GM21526 (cell line): Measurements from ENCODE around the gene CEP112.

ENCODE experiments used
- ATAC-seq: cut with Tn5 transposase; IDR thresholded peaks from one replicate; pipeline ENCODE4 v1.9.1; 2021; ENCODE audit warnings: moderate library complexity; ENCODE audit not compliant: unreplicated experiment, low FRiP score

The CEP112 gene

DNA sequence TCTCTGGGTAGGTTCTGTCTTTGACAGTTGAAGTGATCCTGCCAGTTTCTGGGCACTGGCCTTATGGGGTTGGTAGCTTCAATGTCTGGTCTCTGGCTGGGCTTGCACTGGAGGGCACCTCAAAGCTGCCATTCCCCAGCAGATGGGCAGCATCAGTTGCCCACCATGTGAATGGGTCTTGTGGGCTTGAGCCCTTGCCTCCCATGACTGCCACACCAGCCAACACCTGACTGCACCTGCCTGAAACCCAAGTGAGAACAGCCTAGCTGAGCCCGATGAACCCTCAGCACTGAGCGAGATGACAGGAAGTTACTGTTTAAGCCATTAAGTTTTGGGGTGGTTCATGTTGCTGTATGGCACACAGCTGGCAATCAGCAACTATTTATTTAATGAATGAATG, 561.4 kb downstream of the CEP112 start:
- ATAC-seq: no peak

DNA sequence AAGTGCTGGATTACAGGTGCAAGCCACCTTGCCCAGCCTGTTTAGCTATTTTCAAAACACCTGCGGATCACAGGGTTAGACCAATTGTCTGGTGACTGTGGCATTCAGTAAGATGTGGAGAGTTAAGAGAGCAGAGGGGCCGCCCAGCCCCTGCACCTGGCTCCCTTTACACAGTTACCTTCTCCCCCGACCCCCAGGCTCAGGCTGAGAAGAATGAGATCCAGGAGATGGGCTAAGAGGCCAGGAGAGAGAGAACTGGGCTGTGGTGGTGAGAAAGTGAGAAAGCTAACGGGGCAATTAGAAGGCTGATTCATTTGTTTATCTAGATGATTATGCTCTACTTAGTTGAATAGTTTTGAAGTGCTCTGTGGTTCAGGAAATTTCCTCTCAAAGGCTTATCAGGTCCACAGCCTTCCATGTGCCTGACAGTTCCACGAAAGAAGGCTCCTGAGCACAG, 562.7 kb downstream of the CEP112 start:
- ATAC-seq: no peak

DNA sequence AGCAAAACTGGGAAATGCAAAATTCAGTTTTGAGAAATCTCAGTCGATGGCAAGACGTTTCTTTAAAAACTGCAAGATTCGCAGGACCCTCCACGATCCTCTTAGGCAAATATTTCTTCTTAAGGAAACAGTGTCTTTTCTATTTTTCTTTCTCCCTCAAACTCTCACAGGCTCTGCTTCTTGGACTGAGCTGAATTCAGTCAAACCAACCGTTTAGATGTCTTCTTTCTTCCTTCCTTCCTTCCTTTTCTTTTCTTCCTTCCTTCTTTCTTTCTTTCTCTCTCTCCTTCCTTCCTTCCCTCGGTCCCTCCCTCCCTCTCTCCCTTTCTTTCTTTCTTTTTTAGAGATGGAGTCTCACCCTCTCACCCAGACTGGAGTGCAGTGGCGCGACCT, 563.3 kb downstream of the CEP112 start:
- no peak for ATAC-seq

DNA sequence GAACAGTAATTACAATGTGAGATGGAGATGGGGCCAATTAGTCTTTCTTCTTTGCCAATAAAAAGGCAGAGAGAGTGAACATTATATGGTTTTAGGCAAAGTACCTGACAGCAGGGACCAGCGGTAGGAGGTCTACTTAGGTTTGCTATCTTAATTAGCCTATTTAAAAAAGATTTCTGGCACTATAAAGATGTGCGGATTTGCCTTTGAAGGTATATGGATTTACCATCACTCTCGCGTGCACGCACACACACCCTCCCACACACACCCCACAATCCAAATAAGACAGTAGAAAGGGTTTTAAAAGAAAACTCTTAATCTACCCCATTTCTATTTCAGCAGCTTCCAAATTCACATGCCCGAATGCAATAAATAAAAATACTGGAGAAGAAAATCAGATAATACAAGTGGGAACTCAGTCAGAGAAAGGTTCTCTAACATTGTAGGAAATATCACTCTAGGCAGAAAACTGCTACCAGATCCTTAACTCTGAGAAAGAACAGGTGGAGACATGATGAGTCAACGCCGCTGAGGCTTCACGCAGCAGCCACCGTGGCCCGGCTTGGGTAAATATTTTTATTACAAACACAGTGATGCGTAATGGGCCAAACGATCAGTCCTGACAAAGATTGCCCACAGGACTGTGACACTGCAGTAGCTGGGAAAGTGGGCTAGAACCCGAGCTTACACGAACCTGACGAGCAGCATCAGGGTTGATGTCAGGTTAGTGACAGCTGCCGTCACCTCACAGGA, 563.9 kb downstream of the CEP112 start:
- no peak for ATAC-seq

DNA sequence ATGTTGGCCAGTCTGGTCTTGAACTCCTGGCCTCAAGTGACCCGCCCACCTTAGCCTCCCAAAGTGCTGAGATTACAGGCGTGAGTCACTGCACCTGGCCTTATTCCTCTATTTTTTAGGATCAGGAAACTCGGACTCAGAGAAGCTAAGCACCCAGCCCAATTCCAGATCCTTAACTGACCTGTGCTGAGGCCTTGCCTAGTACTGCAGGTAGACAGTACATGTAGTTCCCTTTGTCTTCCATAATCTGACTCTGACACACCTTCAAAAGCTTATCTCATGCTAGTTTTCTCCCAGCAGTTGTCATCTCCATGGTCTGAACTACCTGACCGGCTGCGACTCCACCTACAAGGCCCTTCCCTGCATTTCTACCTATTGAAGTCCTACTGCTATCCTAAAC, 564.8 kb downstream of the CEP112 start:
- ATAC-seq: no peak

DNA sequence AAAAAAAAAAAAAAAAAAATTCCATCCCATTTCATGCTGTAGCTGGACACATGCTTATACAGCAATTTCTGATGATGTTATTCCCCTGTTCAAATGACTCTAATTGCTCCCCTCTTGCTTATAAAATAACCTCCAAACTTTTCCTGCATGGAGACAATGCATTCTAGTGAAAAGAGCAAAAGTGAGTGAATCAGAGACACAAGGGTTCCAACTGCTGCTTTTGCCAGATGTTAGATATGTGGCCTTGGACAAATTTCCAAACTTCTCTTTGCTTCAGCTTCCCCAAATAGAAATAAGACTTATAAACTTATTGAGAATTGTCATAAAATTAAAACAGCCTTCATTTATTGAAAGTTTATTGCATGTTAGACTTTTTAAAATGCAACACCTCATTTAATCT, 565.5 kb downstream of the CEP112 start:
- no peak for ATAC-seq

DNA sequence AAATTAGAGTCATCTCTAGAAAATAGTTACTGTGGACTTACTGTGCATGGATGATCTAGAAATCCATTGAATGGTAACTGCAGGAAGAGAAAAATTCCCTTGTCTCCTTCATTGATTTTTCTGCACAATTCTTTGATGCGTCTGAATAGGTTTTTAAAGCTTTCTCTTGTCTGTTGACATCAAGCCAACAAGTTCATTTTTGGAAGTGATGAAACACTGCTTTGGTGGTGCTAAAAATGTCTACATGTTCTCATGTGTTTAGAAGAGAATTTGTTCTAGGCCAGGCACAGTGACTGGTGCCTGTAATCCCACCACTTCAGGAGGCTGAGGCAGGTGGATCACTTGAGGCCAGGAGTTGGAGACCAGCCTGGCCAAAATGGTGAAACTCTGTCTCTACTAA, 573.4 kb downstream of the CEP112 start:
- ATAC-seq: no peak

DNA sequence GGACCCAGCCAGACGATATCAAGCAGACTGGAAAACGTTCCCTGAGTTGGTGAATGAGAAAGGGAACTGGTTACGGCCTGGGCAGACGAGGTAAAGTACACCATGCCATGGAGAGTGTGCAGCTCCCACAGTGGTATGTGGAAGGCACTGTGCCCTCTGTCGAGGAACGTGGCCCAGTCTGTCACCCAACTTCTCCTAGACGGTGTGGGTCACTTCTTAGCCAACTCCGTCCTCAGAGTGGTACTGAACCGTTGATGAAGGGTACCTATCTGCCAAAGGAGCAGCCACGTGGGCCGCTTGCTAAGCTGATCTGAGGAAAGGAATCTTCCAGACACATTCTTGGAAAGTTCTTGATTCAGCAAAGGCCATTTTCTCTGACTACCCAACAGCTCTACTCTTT, 574.4 kb downstream of the CEP112 start:
- ATAC-seq: no peak

DNA sequence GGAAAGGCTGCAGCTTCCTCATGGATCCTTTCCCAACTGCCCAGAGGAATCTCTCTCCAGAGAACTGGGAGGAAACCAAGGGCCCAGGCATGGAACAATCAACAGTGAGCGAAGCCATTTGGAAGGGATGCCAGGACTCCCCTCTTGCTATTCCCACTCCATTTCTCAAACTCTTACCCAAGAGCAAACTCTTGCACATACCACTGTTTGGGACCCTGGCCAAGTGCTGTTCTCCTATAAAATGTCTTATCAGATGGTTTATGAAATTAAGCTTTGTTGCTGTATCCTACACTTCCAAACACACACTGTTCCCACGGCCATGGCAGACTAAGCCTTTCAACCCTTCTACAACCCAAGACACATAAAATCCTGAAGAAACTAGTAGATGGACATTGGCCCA, 582.2 kb downstream of the CEP112 start:
- no peak for ATAC-seq

DNA sequence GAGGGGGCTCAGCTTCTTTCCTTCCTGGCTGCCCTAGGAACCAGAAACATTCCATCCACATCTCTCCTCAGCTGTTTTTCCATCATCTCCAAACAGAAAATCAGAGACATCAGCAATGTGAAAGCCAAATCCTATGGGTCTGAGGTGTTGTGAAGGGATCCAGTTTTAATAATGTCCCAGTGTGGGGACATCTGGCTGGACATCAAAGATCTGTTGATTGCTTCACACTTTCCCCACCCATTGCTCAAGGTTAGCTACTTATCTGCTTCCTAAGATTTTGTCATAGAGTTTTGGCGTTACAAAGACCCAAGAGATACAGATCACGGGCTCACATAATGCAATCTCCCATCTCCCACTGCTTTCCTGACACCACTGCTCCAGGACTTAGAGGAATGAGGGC, 582.6 kb downstream of the CEP112 start:
- ATAC-seq: no peak

DNA sequence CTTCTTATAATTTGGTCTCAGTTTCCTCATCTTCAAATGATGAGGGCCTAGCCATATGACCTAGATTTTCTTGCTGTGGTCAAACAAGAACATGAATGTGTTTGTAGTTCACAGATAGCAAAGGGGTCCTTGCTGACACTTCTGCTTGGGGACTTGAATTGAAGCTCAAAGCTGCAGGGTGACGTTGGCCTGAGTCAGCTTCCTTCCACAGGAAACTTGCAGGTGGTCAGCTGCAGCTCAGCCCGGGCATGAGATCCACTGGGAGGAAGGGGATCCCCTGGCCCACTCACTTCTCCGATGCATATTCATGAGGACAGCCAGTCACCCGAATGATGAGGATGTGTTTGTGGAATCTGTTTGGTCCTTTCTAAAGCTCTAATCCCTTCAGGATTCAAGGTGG, 587.9 kb downstream of the CEP112 start:
- no peak for ATAC-seq

DNA sequence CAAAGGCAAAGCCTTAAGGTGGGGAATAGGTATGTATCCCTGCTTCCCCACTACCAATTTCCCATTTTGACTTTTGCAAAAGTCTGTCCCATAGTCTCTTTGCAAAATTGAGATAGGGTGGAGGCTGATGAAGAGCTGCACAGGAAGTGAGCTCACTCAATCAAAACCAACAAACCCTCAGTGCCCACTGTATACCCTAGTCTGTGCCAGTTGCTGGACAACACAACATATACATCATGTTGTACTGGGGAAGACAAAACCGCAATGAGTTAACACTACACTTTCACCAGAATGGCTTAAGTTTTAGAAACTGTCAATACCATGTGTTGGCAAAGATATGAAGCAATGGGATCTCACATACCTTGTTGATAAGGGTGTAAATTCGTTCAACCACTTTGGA, 590.1 kb downstream of the CEP112 start:
- ATAC-seq: no peak

DNA sequence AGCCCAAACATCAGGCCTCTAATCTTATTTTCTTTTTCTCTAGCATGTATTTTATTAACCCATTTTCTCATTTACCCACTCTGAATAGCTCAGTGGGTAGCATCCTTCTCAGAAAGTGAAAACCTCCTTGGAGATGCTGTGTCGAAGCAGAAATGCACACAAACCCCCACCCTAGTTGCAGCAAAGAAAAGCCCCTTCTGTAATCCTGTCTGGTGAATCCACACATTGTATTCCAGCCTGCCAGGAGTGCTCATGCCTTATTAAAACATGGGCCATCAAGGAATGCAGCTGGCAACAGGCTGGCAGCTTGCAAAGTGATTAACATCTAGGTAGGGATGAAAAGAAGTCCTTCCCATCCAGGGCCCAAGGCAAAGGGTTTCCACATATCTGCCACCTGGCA, 590.8 kb downstream of the CEP112 start:
- no peak for ATAC-seq

DNA sequence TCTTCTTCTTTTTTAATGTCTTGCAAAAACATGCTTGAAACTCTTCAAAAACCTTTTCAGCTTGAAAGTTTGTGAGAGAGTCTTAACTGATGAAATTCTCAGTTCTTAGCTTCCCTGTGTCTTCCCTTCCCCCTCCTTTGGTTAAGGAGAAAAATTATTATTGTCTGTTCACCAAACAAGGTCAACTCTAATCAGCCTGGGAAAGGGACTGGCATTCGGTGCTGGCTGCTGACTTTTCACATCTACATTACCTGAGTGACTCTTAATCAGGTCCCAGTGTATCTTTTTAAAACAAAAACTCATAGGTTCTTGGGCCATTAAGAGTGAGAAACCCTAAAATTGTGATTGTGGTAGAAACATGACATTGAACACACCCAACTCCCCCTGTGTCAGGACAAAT, 591.4 kb downstream of the CEP112 start:
- ATAC-seq: no peak

DNA sequence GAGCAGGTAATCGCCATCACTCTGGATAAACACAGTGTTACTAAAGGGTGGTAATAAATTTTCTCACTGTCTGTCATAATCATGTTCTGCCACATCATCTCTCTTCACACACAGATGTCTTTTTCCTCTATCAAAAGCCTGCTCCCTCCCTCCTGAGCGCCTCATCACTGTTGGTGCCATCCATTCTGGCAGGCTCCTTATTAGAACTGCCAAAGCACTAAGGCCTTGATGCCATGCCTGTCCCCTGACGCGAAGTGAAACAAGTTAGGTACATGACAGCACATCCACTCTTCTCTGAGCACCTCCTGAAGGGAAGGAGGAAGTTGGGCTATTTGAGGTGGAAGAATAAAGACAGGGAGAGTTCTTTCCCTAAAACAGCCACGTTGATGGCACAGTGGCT, 592.3 kb downstream of the CEP112 start:
- no peak for ATAC-seq

DNA sequence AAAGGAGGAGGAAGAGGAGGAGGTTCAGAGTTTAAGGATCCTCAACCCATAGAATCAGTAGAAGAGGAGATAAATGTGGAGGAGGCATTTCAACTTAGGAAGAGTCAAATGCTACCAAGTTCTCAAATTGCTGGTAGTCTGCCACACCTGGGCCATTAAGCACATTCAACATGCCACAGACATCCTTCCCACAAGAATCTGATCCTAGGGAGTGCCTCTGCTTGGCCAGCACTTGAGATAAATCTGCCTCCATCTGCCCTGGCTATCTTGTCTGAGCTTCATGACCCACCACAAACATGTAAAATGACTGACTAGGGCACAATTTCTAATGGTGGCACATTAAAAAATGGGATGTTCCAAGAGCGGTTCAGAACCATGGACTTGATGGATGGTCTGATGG, 593.2 kb downstream of the CEP112 start:
- ATAC-seq: no peak

DNA sequence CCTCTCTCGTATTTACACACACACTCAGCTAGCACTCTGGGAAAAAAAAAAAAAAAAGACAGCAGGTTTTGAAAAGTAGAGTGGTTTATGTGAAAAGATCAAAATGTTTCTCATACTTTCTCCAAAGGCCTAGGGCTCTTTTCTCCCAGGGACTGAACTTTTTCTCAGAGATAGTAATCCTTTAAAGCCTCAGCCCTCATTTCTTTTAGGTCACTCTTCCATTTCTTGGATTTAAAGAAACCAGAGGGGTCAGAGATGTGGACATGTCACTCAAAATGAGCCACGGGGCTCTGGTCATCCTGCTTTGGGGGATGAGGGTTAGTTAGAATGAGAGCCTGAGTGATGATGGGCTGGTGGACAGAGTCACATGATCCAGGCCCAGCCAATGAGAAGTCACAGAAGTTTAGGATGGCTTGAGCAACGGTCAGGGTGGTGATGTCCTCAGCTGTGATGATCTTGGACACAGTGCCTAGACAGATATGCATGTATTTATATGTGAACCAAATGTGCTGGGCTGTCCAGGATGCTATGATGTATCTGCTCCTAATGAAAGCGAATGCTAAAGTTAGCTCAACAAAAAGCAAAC, 596.8 kb downstream of the CEP112 start:
- ATAC-seq: no peak

DNA sequence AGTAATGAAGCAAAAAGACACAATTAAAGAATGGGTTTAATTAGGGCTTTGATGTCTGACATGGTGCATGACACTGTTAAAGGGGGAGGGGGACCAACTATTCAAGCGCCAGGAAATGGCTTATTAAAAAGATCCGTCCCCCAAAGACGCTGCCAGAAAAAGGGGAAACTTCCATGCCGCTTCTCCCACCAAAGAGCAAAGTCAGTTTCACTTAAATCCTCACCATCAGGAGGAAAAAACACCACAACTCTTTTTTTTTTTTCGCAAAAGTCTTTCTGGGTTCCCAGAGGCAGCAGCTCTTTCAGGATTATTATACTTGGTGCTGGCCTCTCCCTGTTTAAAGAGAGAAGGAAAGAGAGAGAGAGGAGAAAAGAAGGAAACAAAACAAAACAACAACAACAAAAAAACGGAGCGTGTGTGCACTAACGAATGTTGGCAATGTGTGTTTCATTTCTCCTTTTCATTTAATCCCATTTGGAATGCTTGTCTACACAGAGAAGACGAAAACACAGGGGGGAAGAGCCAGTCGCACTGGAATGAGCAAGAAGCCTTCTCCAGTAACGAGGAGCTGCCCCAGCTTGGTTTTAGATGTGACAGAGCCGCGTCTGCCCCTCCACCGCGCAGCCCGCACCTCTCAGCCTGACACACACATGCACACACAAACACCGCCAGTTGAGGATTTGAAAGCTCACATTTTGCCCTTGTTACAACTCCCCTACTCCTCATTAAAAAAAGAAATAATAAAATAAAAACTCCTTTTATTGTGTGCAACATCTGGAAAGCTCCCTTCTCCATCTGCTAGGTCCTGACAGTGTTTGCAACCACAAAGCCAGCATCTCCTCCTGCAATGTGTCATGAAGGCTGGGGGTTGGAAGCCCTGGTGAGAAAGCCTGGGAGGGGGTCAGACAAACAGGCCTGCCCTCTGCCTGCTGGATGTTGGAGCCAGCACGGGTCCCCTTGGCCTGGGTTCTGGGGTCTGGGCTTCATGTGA, 597.8 kb downstream of the CEP112 start:
- no peak for ATAC-seq

DNA sequence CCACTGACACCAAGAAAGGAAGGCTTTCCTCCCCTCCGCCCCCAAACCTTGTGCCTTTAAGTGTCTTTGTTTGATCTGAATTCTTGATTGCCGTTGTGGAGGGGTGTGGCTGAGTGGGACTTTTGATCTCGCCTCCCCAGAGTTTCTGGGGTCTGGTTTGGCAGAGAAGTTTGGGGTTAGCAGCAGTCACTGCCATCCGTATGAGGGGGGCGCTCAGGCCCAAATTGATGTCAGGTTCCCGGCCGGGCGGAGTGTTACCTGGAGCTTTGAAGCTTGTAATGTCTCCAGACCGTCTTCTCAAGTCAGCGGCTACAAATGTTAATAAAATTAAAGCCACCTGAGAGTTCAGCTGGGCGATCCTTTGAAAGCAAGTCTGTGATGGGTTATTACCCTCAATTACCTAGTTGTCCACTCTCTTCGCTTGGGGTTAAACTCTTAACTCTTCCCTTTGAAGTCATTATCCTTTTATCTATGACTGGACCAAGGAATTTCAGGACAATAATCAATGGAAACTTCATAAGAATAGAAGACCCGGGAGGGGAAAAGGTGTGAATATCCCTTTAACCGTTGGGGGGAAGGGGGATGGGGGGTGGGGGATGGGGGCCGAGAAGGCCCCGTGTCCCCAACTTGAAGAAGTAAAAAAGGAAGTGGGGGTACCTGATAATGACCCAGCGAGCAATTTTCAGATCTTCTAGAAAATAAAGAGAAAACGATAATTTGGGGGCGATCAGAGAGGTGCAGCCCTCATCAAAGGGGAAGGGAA, 598.7 kb downstream of the CEP112 start:
- ATAC-seq: no peak

DNA sequence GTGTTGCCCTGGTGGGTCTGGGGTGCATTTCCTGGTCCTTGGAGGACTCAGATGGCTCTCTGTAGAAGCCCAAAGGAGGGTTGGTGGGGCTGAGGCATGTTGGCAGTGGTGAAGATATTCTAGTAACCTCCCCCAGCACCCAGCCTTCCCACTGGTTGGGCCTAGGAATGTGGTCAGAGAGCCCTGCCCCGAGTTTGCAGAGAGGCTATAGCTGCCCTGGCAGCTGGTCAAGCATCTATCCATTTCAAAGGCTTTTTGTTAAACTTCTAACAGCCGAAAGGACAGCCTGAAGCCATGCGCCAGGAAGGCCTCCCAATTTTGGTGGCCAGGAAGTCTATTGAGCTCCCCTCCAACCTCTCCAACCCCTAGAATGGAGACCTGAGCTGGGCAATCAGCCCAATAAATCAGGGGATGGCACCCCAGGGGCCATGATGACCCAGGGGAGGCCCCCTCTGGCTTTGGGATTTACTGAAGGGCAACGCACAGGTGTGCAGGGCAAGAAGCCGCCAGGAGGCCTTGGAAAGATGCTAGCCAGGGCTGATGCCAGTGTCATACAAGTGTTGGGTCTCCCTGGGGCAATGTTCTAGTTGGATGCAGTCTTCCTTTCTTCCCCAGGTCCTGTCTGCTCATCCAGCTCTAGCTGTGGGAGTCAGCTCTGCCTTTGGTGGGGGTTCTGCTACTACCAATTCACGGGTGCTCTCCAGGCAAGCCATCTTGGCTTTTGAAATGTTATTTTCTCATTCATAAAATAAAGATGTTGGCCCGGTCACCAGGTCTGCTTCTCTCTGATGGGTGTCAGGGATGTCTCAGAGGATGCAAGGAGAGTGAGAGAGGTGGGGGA, 599.6 kb downstream of the CEP112 start:
- ATAC-seq: no peak
